Caco-2 (cell line): ENCODE results near the gene CASZ1. TPM values are rescaled to one million over a fixed set of nuclear protein-coding genes. Genes with fewer than 3 reads are reported as not detected.

ENCODE experiments used
- BruUV-seq: library from RNA; stranded (reverse); fragments of 400-500 nt; replicated peaks from 2 replicates; lab custom pipeline; 2021; lab: Mats Ljungman, UMichigan
- CTCF ChIA-PET: fragments of 300-600 bp; sonication (Branson Sonifier 250); formaldehyde crosslinking; loops from one replicate; lab custom pipeline; 2022; ENCODE audit warnings: antibody characterized with exemption; lab: Charles Lee
- POLR2A ChIA-PET: fragments of 300-600 bp; sonication (Branson Sonifier 250); formaldehyde crosslinking; loops from one replicate; lab custom pipeline; 2022; ENCODE audit warnings: antibody characterized with exemption; lab: Charles Lee
- DNase-seq, 2 experiments: peaks; one replicate each; pipeline versions ENCODE4 v3.0.0 to v3.0.0-alpha.2; 2020 to 2022
- H3K27me3 ChIP-seq: replicated peaks from 2 replicates; pipeline ENCODE4 v1.6.0; 2011; ENCODE audit warnings: low read length; ENCODE audit not compliant: control insufficient read depth, insufficient read depth
- H3K36me3 ChIP-seq: 2 replicates; pipeline ENCODE4 v1.5.1; 2011; ENCODE audit warnings: low read length; ENCODE audit not compliant: control insufficient read depth, insufficient read depth
- H3K4me1 ChIP-seq: fragments of 250-450 bp; sonication (Bioruptor Pico); 2 replicates; pipeline ENCODE4 v1.5.1; 2020; ENCODE audit warnings: mild to moderate bottlenecking
- H3K4me3 ChIP-seq: 2 replicates; pipeline ENCODE4 v1.5.1; 2011; ENCODE audit warnings: low read depth, mild to moderate bottlenecking, control low read depth, low read length
- H3K9me3 ChIP-seq: fragments of 250-450 bp; sonication (Bioruptor Pico); 2 replicates; pipeline ENCODE4 v1.5.1; 2020; ENCODE audit warnings: mild to moderate bottlenecking, moderate library complexity
- H3K27ac Mint-ChIP-seq: one replicate; pipeline ENCODE4 v1.8.0; 2022; ENCODE audit warnings: mixed read lengths; ENCODE audit not compliant: unreplicated experiment
- H3K27me3 Mint-ChIP-seq: one replicate; pipeline ENCODE4 v1.8.0; 2022; ENCODE audit warnings: mixed read lengths; ENCODE audit not compliant: insufficient read depth, unreplicated experiment
- H3K36me3 Mint-ChIP-seq: one replicate; pipeline ENCODE4 v1.8.0; 2022; ENCODE audit warnings: mild to moderate bottlenecking, mixed read lengths; ENCODE audit not compliant: insufficient read depth, unreplicated experiment
- H3K4me1 Mint-ChIP-seq: one replicate; pipeline ENCODE4 v1.8.0; 2022; ENCODE audit warnings: low read depth, mixed read lengths; ENCODE audit not compliant: unreplicated experiment
- H3K4me3 Mint-ChIP-seq: one replicate; pipeline ENCODE4 v1.8.0; 2022; ENCODE audit warnings: mild to moderate bottlenecking, moderate library complexity, mixed read lengths; ENCODE audit not compliant: unreplicated experiment
- H3K9me3 Mint-ChIP-seq: one replicate; pipeline ENCODE4 v1.8.0; 2022; ENCODE audit warnings: mixed read lengths; ENCODE audit not compliant: unreplicated experiment
- CTCF ChIP-seq, 2 experiments: fragments of 200-600 bp in 1 of 2; IDR thresholded peaks; 1 replicate in 1 of 2; 2 replicates in 1 of 2; pipeline versions ENCODE4 v1.5.1 to v1.8.0; 2011 to 2022; ENCODE audit warnings: antibody characterized with exemption in 1 of 2, control low read depth in 1 of 2, inconsistent platforms in 1 of 2, low read depth in 1 of 2, low read length in 1 of 2, mild to moderate bottlenecking in 1 of 2, moderate library complexity in 1 of 2; ENCODE audit not compliant: insufficient read depth in 1 of 2, severe bottlenecking in 1 of 2, unreplicated experiment in 1 of 2
- intact Hi-C: fragments of 100-400 bp; cut with micrococcal nuclease; formaldehyde crosslinking; loops from one replicate; pipeline ENCODE4 v1.10.0; 2022; ENCODE audit not compliant: unreplicated experiment
- total RNA-seq: library from RNA; stranded (reverse); gene quantifications from 2 replicates; pipeline ENCODE4 v1.2.3, GENCODE V29; 2022

CASZ1 gene
- total RNA-seq, 1 experiment from 2014 or later, result 10.9 TPM

- no peaks in the 10 kb centered on the region for H3K36me3 ChIP-seq
- ChIA-PET POLR2A (no interaction called here), CTCF (no interaction called here)
- no peaks in the 10 kb centered on the region for H3K27me3 ChIP-seq
- Mint-ChIP-seq H3K27me3 (no peaks in the 10 kb centered on the region), H3K36me3 (peaks cover 6% of the 10 kb centered on the region), H3K4me3 (no peak overlapping the region), H3K9me3 (no peaks in the 10 kb centered on the region), H3K27ac (no peak overlapping the region), H3K4me1 (no peaks in the 10 kb centered on the region)
- intact Hi-C loops, result no loop called here
- DNase-seq, result no peak
- no peaks in the 10 kb centered on the region for H3K4me1 ChIP-seq
- BruUV-seq, result no TSS peak
- no peak overlapping the region for H3K4me3 ChIP-seq
- H3K9me3 ChIP-seq, result no peaks in the 10 kb centered on the region
- TF ChIP-seq CTCF (IDR thresholded peaks at IDR 0.05; ENCODE audit: insufficient read depth in 1 of 2, low read depth in 1 of 2, low read length in 1 of 2, severe bottlenecking in 1 of 2, unreplicated experiment in 1 of 2), result no peak
Observed at GRCh38 chr1:10821388-10821787, 24.9 kb upstream of the CASZ1 start.

- CTCF ChIA-PET, result interaction anchor here (0.6 kb wide), 1 partner anchor 313 kb away, joined by 7 read pairs; no protein-coding TSS in a partner anchor
- intact Hi-C loops, result no loop called here
- no TSS peak for BruUV-seq
Observed at GRCh38 chr1:10820422-10820821, 24.0 kb upstream of the CASZ1 start.

GRCh38 chr1:10819198-10819901 lies 22.9 kb upstream of the CASZ1 start:
- no peaks in the 10 kb centered on the region for H3K4me1 Mint-ChIP-seq
- Histone ChIP-seq H3K4me3 (no peak overlapping the region), H3K36me3 (no peaks in the 10 kb centered on the region), H3K4me1 (no peaks in the 10 kb centered on the region), H3K9me3 (no peaks in the 10 kb centered on the region), H3K27me3 (no peaks in the 10 kb centered on the region)
- ChIA-PET CTCF (no interaction called here), POLR2A (no interaction called here)
- H3K4me3 Mint-ChIP-seq, result no peak overlapping the region
- no peak for DNase-seq
- no peak overlapping the region for H3K27ac Mint-ChIP-seq
- H3K9me3 Mint-ChIP-seq, result no peaks in the 10 kb centered on the region
- no peak for TF ChIP-seq CTCF (IDR thresholded peaks at IDR 0.05; ENCODE audit: insufficient read depth in 1 of 2, low read depth in 1 of 2, low read length in 1 of 2, severe bottlenecking in 1 of 2, unreplicated experiment in 1 of 2)
- intact Hi-C loops, result no loop called here
- no TSS peak for BruUV-seq
- H3K27me3 Mint-ChIP-seq, result no peaks in the 10 kb centered on the region
- peaks cover 6% of the 10 kb centered on the region for H3K36me3 Mint-ChIP-seq

More at GRCh38 chr1:10820422-10820821, 24.0 kb upstream of the CASZ1 start:
- H3K9me3 Mint-ChIP-seq, result no peaks in the 10 kb centered on the region
- no peaks in the 10 kb centered on the region for H3K4me1 Mint-ChIP-seq
- H3K27ac Mint-ChIP-seq, result no peak overlapping the region
- peaks cover 6% of the 10 kb centered on the region for H3K36me3 Mint-ChIP-seq
- Histone ChIP-seq H3K9me3 (no peaks in the 10 kb centered on the region), H3K4me1 (no peaks in the 10 kb centered on the region), H3K4me3 (no peak overlapping the region), H3K27me3 (no peaks in the 10 kb centered on the region), H3K36me3 (no peaks in the 10 kb centered on the region)
- no peak overlapping the region for H3K4me3 Mint-ChIP-seq
- H3K27me3 Mint-ChIP-seq, result no peaks in the 10 kb centered on the region
- POLR2A ChIA-PET, result no interaction called here
- no peak for TF ChIP-seq CTCF (IDR thresholded peaks at IDR 0.05; ENCODE audit: insufficient read depth in 1 of 2, low read depth in 1 of 2, low read length in 1 of 2, severe bottlenecking in 1 of 2, unreplicated experiment in 1 of 2)
- no peak for DNase-seq
